Hippocampal formation (tissue), 2 donors: ENCODE data around the gene BTBD1.

Source experiments
- DNase-seq, 2 donors: peaks; one replicate each; lab custom pipeline; 2025; lab: John Stamatoyannopoulos, UW

Gene BTBD1

GRCh38 chr15:82993144-82993543, 73.9 kb downstream of the BTBD1 start:
- DNase-seq, result no peak

GRCh38 chr15:82992436-82992998, 74.5 kb downstream of the BTBD1 start:
- no peak for DNase-seq

GRCh38 chr15:82986442-82986780, 80.6 kb downstream of the BTBD1 start:
- DNase-seq, result no peak

GRCh38 chr15:82985688-82986441, 81.2 kb downstream of the BTBD1 start, which contains the start of gene RAMAC:
Gene RAMAC, plus strand, starts transcription at chr15:82986210. Its CDS starts 2,809 bp downstream, at chr15:82989019.
- DNase-seq, result peak; percentile 86 to 90

- DNase-seq, result no peak
Observed at GRCh38 chr15:82980981-82981380, 86.1 kb downstream of the BTBD1 start.

- DNase-seq, result no peak
Observed at GRCh38 chr15:82979726-82980125, 87.3 kb downstream of the BTBD1 start.

GRCh38 chr15:82978438-82978837, 88.6 kb downstream of the BTBD1 start:
- no peak for DNase-seq

- no peak for DNase-seq
Observed at GRCh38 chr15:82977076-82977475, 90.0 kb downstream of the BTBD1 start.

- DNase-seq, result no peak
Observed at GRCh38 chr15:82972990-82973389, 94.1 kb downstream of the BTBD1 start.

GRCh38 chr15:82971218-82971984, 95.7 kb downstream of the BTBD1 start:
- no peak for DNase-seq

GRCh38 chr15:82970696-82971095, 96.4 kb downstream of the BTBD1 start:
- no peak for DNase-seq

GRCh38 chr15:82970078-82970686, 96.9 kb downstream of the BTBD1 start:
- no peak for DNase-seq

GRCh38 chr15:82969353-82969752, 97.7 kb downstream of the BTBD1 start:
- DNase-seq, result no peak

GRCh38 chr15:82968066-82968465, 99.0 kb downstream of the BTBD1 start:
- DNase-seq, result no peak

GRCh38 chr15:82966671-82967071, 100.4 kb downstream of the BTBD1 start:
- no peak for DNase-seq
